ENCODE measurements around the gene SETD9. TPM values are rescaled to one million over a fixed set of nuclear protein-coding genes. Genes with fewer than 3 reads are reported as not detected.

Gene SETD9
- total and polyA plus RNA-seq, 8 donors, result 5.0 to 20.5 (median 15.1) TPM

DNA sequence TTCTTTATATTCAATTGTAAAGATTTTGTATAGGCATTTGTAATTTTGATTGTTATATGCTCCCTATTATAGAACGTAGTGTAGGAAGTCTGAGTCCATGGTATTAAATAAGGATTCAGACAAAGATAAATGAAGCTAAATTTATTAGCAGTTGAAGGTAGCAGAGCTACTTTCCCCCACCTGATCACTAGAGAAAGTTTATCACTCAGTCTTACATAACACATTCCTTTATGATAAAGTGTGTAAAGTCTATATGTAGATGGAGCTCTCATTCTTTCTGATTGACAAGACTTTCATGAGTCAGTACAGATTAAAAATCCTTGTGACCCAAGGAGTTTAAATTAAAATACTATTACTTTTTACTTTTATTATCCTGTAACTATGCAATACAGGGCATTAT, 44.9 kb downstream of the SETD9 start:
- no peaks in the 10 kb centered on the region for H3K9me3 ChIP-seq
- intact Hi-C loops (cut with DNase I), result no loop called here
- TF ChIP-seq, protein P1, sequence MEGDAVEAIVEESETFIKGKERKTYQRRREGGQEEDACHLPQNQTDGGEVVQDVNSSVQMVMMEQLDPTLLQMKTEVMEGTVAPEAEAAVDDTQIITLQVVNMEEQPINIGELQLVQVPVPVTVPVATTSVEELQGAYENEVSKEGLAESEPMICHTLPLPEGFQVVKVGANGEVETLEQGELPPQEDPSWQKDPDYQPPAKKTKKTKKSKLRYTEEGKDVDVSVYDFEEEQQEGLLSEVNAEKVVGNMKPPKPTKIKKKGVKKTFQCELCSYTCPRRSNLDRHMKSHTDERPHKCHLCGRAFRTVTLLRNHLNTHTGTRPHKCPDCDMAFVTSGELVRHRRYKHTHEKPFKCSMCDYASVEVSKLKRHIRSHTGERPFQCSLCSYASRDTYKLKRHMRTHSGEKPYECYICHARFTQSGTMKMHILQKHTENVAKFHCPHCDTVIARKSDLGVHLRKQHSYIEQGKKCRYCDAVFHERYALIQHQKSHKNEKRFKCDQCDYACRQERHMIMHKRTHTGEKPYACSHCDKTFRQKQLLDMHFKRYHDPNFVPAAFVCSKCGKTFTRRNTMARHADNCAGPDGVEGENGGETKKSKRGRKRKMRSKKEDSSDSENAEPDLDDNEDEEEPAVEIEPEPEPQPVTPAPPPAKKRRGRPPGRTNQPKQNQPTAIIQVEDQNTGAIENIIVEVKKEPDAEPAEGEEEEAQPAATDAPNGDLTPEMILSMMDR (IDR thresholded peaks at IDR 0.05), result no peak
- H3K4me1 ChIP-seq, result peaks cover 0 to 24% of the 10 kb centered on the region in 2 donors
- H3K36me3 ChIP-seq, result no peaks in the 10 kb centered on the region
- peaks cover 13 to 19% of the 10 kb centered on the region in 2 donors for H3K27me3 ChIP-seq
- no peak for ATAC-seq
- no peak overlapping the region for H3K4me3 ChIP-seq
- no peak for DNase-seq
- H3K27ac ChIP-seq, result no peak overlapping the region

DNA sequence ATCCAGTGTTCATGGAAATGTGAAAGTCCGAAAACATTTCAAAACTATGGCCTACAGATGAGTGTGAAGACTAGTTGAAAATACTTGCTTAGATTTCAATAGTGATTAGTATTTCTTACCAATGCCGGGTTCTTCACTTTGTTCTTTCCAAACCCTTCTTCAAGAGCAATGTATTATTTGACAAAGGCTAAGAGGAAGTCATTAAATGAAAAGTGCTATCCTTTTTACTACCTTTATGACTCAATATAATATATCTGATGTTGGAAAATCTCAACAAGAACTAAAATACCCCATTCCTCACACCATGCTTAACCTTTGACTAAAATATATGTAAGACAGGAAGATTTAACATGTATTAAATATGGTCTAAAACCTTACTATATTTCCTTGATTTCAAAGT, 49.2 kb downstream of the SETD9 start:
- H3K36me3 ChIP-seq, result no peaks in the 10 kb centered on the region
- H3K4me1 ChIP-seq, result no peaks in the 10 kb centered on the region
- TF ChIP-seq, protein P1 (IDR thresholded peaks at IDR 0.05), result no peak
- DNase-seq, result no peak
- no peak for ATAC-seq
- peaks cover 6 to 23% of the 10 kb centered on the region in 2 donors for H3K27me3 ChIP-seq
- H3K4me3 ChIP-seq, result no peak overlapping the region
- H3K27ac ChIP-seq, result no peak overlapping the region
- H3K9me3 ChIP-seq, result no peaks in the 10 kb centered on the region
- intact Hi-C loops (cut with DNase I), result no loop called here

DNA sequence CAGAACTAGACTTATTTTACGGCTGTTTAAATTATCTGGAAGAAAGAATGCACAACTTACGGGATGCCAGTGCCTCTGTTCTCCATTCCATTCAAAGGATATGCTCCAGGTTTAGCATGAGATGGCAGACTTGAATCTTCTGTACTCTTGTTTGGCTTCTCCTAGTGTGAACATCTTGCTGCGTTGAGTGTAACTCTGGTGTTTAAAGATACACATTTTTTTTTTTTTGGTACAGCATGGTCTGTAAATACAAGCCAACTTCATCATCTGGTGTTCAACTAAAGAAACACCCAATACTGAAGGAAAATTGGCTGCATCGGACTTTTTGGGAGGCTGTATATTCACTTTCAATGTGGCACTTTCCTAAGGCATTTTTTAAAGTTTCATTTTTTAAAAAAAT, 49.9 kb downstream of the SETD9 start:
- H3K27me3 ChIP-seq, result peaks cover 3 to 18% of the 10 kb centered on the region in 2 donors
- TF ChIP-seq, protein P1 (IDR thresholded peaks at IDR 0.05), result no peak
- H3K27ac ChIP-seq, result no peak overlapping the region
- no peaks in the 10 kb centered on the region for H3K9me3 ChIP-seq
- no peak for ATAC-seq
- intact Hi-C loops (cut with DNase I), result no loop called here
- H3K4me3 ChIP-seq, result no peak overlapping the region
- DNase-seq, result no peak
- H3K4me1 ChIP-seq, result no peaks in the 10 kb centered on the region
- H3K36me3 ChIP-seq, result no peaks in the 10 kb centered on the region

DNA sequence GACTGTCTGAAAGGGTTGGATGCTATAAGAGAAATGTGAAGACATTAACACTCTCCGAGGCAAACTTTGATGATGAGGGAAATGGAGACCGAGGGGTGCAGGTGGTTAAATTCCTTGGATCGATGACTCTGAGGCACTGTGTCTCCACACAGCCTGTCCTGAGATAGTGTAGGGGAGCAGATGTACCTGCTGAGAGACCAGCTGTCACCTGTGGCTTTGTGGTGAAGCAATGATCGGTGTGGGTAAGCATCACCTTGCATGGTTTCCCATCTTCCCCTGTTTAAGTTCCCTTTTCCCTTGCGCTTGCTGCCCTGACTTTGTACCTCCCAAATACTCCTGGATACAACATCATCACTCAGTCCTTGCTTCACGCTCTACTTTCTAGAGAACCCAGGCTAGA, 52.4 kb downstream of the SETD9 start:
- no peak overlapping the region for H3K4me3 ChIP-seq
- H3K4me1 ChIP-seq, result no peaks in the 10 kb centered on the region
- H3K36me3 ChIP-seq, result no peaks in the 10 kb centered on the region
- intact Hi-C loops (cut with DNase I), result no loop called here
- TF ChIP-seq, protein P1 (IDR thresholded peaks at IDR 0.05), result no peak
- ATAC-seq, result no peak
- DNase-seq, result no peak
- no peak overlapping the region for H3K27ac ChIP-seq
- no peaks in the 10 kb centered on the region for H3K9me3 ChIP-seq
- peaks cover 7 to 8% of the 10 kb centered on the region in 2 donors for H3K27me3 ChIP-seq

DNA sequence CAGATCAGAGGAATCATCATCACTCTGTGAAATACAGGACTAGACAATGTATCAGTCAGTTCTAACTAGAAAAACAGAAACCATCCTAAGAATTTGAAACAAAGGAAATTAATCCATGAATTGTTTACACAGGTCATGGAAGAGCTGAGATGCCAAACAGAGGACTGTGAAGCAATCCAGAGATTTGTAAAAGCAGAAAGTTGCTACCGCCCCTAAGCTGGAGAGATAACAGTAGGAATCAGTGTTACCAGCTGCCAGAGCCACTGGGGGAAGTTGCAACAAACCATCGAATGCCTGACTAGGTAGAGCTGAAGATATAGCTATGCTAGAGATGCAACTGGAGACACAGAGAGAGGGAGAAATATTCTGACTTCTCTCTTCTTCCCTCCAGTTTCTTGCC, 52.9 kb downstream of the SETD9 start:
- ATAC-seq, result no peak
- Histone ChIP-seq H3K36me3 (no peaks in the 10 kb centered on the region), H3K9me3 (no peaks in the 10 kb centered on the region), H3K27me3 (peaks cover 4 to 8% of the 10 kb centered on the region in 2 donors), H3K27ac (no peak overlapping the region), H3K4me1 (no peaks in the 10 kb centered on the region), H3K4me3 (no peak overlapping the region)
- TF ChIP-seq, protein P1 (IDR thresholded peaks at IDR 0.05), result no peak
- intact Hi-C loops (cut with DNase I), result no loop called here
- DNase-seq, result no peak

All from left lung (tissue), 10 donors.